ENCODE results near the gene ARMC7. TPM values are rescaled to one million over a fixed set of nuclear protein-coding genes. Genes with fewer than 3 reads are reported as not detected.

Gene ARMC7
- total and polyA plus RNA-seq, 2 of the 13 experiments (the other 11 are each of a cell fraction or from before 2014, with no cell fraction given), result 3.9 to 4.2 TPM

GRCh38 chr17:75131278-75132017 lies 21.7 kb downstream of the ARMC7 start, which contains the start of gene NT5C (continued):
- TF ChIP-seq, protein P1, sequence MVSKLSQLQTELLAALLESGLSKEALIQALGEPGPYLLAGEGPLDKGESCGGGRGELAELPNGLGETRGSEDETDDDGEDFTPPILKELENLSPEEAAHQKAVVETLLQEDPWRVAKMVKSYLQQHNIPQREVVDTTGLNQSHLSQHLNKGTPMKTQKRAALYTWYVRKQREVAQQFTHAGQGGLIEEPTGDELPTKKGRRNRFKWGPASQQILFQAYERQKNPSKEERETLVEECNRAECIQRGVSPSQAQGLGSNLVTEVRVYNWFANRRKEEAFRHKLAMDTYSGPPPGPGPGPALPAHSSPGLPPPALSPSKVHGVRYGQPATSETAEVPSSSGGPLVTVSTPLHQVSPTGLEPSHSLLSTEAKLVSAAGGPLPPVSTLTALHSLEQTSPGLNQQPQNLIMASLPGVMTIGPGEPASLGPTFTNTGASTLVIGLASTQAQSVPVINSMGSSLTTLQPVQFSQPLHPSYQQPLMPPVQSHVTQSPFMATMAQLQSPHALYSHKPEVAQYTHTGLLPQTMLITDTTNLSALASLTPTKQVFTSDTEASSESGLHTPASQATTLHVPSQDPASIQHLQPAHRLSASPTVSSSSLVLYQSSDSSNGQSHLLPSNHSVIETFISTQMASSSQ (IDR thresholded peaks at IDR 0.05; ENCODE audit: low read depth), result no peak
- TF ChIP-seq, protein P1 (CRISPR knock-in tag; IDR thresholded peaks at IDR 0.05; ENCODE audit: borderline replicate concordance), result peak; percentile 60; the same call in 1 of the 2 replicates
- TF ChIP-seq TBL1XR1 (IDR thresholded peaks at IDR 0.05; ENCODE audit: borderline replicate concordance, low read length, partially characterized antibody), result no peak
- TF ChIP-seq KDM6A (CRISPR knock-in tag; IDR thresholded peaks at IDR 0.05; ENCODE audit: low read depth), result 0 out of 2 replicates have a peak, but pooled peaks have one; percentile 32
- TF ChIP-seq PCBP2 (optimal IDR thresholded peaks at IDR 0.05; ENCODE audit: low read depth, low read length, poor library complexity, severe bottlenecking), result no peak
- peak; percentile 48 for TF ChIP-seq SOX5 (CRISPR knock-in tag; IDR thresholded peaks at IDR 0.05; ENCODE audit: borderline replicate concordance)
- no peak for TF ChIP-seq FOXP1 (IDR thresholded peaks at IDR 0.05)
- TF ChIP-seq FOXP1 (CRISPR knock-in tag; IDR thresholded peaks at IDR 0.05), result no peak
- no peak for TF ChIP-seq TRIM24 (CRISPR knock-in tag; IDR thresholded peaks at IDR 0.05)
- peak; percentile 58 for TF ChIP-seq FOXO1 (CRISPR knock-in tag; IDR thresholded peaks at IDR 0.05)
- 0 out of 2 replicates have a peak, but pooled peaks have one; percentile 77 for TF ChIP-seq PRDM4 (CRISPR knock-in tag; IDR thresholded peaks at IDR 0.05; ENCODE audit: borderline replicate concordance)
- no peak for TF ChIP-seq SYNCRIP (IDR thresholded peaks at IDR 0.05; ENCODE audit: insufficient read depth, low read depth, low read length)
- no peak for TF ChIP-seq U2AF1 (optimal IDR thresholded peaks at IDR 0.05; ENCODE audit: low read depth, low read length)
- 0 out of 2 replicates have a peak, but pooled peaks have one; percentile 61 for TF ChIP-seq ZNF549 (CRISPR knock-in tag; IDR thresholded peaks at IDR 0.05)
- TF ChIP-seq ARID2 (CRISPR knock-in tag; IDR thresholded peaks at IDR 0.05; ENCODE audit: borderline replicate concordance), result peak; percentile 54
- TF ChIP-seq, protein P2, sequence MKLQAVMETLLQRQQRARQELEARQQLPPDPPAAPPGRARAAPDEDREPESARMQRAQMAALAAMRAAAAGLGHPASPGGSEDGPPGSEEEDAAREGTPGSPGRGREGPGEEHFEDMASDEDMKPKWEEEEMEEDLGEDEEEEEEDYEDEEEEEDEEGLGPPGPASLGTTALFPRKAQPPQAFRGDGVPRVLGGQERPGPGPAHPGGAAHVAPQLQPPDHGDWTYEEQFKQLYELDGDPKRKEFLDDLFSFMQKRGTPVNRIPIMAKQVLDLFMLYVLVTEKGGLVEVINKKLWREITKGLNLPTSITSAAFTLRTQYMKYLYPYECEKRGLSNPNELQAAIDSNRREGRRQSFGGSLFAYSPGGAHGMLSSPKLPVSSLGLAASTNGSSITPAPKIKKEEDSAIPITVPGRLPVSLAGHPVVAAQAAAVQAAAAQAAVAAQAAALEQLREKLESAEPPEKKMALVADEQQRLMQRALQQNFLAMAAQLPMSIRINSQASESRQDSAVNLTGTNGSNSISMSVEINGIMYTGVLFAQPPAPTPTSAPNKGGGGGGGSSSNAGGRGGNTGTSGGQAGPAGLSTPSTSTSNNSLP (IDR thresholded peaks at IDR 0.05; ENCODE audit: low read depth, low read length), result no peak
- TF ChIP-seq ZNF792 (CRISPR knock-in tag; IDR thresholded peaks at IDR 0.05), result 0 out of 2 replicates have a peak, but pooled peaks have one; percentile 43
- TF ChIP-seq SNRNP70 (IDR thresholded peaks at IDR 0.05; ENCODE audit: low read depth, low read length), result no peak
- TF ChIP-seq, protein P3, sequence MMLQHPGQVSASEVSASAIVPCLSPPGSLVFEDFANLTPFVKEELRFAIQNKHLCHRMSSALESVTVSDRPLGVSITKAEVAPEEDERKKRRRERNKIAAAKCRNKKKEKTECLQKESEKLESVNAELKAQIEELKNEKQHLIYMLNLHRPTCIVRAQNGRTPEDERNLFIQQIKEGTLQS (CRISPR knock-in tag; IDR thresholded peaks at IDR 0.05), result peak; percentile 76
- no peak for TF ChIP-seq ZNF17 (CRISPR knock-in tag; IDR thresholded peaks at IDR 0.05)
- TF ChIP-seq KMT2B (CRISPR knock-in tag; IDR thresholded peaks at IDR 0.05), result peak; percentile 72
